NCI-H2196 treated with DMSO at 0.1 percent for 48 hours (cell line): ENCODE results near the gene DNMT3A.

Source experiments
- DNase-seq: peaks from one replicate; lab custom pipeline; 2025; ENCODE audit not compliant: unreplicated experiment; lab: John Stamatoyannopoulos, UW

Gene DNMT3A

GRCh38 chr2:25373269-25373981, 31.7 kb upstream of the DNMT3A start:
- DNase-seq = peak; percentile 96

- no peak for DNase-seq
These were observed 30.9 kb upstream of the DNMT3A start for GRCh38 chr2:25372405-25373268.

- DNase-seq = no peak
These were observed 29.8 kb upstream of the DNMT3A start for GRCh38 chr2:25371253-25372241.

GRCh38 chr2:25369876-25370275, 28.2 kb upstream of the DNMT3A start:
- DNase-seq = no peak

- DNase-seq = no peak
These were observed 27.7 kb upstream of the DNMT3A start for GRCh38 chr2:25369439-25369838.

- DNase-seq = no peak
These were observed 26.9 kb upstream of the DNMT3A start for GRCh38 chr2:25368660-25369059.

- DNase-seq = no peak
These were observed 25.6 kb upstream of the DNMT3A start for GRCh38 chr2:25367296-25367695.

GRCh38 chr2:25366629-25367028, 24.9 kb upstream of the DNMT3A start:
- no peak for DNase-seq

- DNase-seq = no peak
These were observed 23.5 kb upstream of the DNMT3A start for GRCh38 chr2:25365241-25365640.

- no peak for DNase-seq
These were observed 22.0 kb upstream of the DNMT3A start for GRCh38 chr2:25363733-25364132.

GRCh38 chr2:25362434-25363145, 20.9 kb upstream of the DNMT3A start:
- DNase-seq = no peak

- DNase-seq = peak; percentile 87
These were observed 20.3 kb upstream of the DNMT3A start for GRCh38 chr2:25362049-25362433.

GRCh38 chr2:25361261-25362048, 19.7 kb upstream of the DNMT3A start:
- DNase-seq = no peak

GRCh38 chr2:25358836-25359235, 17.1 kb upstream of the DNMT3A start:
- no peak for DNase-seq

GRCh38 chr2:25358249-25358815, 16.6 kb upstream of the DNMT3A start:
- DNase-seq = no peak

GRCh38 chr2:25356088-25356487, 14.4 kb upstream of the DNMT3A start:
- DNase-seq = no peak

- DNase-seq = no peak
These were observed 13.5 kb upstream of the DNMT3A start for GRCh38 chr2:25355270-25355669.

GRCh38 chr2:25354116-25354515, 12.4 kb upstream of the DNMT3A start:
- DNase-seq = peak; percentile 41

GRCh38 chr2:25349397-25349796, 7.7 kb upstream of the DNMT3A start:
- DNase-seq = no peak
